Stimulated activated effector memory CD8-positive, alpha-beta T cell treated with anti-CD3 and anti-CD28 coated beads, Interleukin-12 subunit alpha, Interleukin-12 subunit beta, amount 100 ng/mL, for 72 hours (primary cell): ENCODE measurements around the gene FAM193B.
"Not testable (repeated sequence)": the region's sequence is repeated elsewhere in the genome, so short reads cannot be mapped to it uniquely, and the experiment has no call there.

Source experiments
- ATAC-seq: fragments of 150-1000 bp; cut with Tn5 transposase; 2 replicates; pipeline ENCODE4 v1.10.0; 2021
- DNase-seq, 2 donors: peaks; one replicate each; pipeline ENCODE4 v3.0.0; 2021 to 2022; ENCODE audit warnings: low spot score in 2 of 2
- H3K27ac Mint-ChIP-seq: one replicate; pipeline ENCODE4 v1.8.0; 2022; ENCODE audit warnings: mild to moderate bottlenecking, mixed read lengths
- H3K36me3 Mint-ChIP-seq: one replicate; pipeline ENCODE4 v1.8.0; 2022; ENCODE audit warnings: mild to moderate bottlenecking, mixed read lengths
- H3K4me1 Mint-ChIP-seq: one replicate; pipeline ENCODE4 v1.8.0; 2022; ENCODE audit warnings: mixed read lengths
- H3K4me3 Mint-ChIP-seq: one replicate; pipeline ENCODE4 v1.8.0; 2022; ENCODE audit warnings: mild to moderate bottlenecking, mixed read lengths
- H3K9me3 Mint-ChIP-seq: one replicate; pipeline ENCODE4 v1.8.0; 2022; ENCODE audit warnings: mixed read lengths

FAM193B gene

DNA sequence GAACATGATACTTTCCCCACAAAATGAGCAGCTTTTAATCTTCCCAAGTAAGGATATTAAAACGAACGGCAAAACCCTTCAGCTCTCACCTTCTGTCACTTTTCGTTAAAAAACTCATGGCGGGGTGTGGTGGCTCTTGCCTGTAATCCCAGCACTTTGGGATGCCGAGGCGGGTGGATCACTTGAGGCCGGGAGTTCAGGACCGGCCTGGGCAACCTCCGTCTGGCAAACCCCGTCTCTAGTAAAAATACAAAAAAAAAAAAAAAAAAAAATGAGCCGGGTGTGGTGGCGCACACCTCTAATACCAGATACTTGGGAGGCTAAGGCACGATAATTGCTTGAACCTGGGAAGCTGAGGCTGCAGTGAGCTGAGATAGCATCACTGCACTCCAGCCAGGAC, 38.5 kb upstream of the FAM193B start:
- peak overlapping the region; percentile 96 for H3K4me3 Mint-ChIP-seq
- ATAC-seq = no peak

DNA sequence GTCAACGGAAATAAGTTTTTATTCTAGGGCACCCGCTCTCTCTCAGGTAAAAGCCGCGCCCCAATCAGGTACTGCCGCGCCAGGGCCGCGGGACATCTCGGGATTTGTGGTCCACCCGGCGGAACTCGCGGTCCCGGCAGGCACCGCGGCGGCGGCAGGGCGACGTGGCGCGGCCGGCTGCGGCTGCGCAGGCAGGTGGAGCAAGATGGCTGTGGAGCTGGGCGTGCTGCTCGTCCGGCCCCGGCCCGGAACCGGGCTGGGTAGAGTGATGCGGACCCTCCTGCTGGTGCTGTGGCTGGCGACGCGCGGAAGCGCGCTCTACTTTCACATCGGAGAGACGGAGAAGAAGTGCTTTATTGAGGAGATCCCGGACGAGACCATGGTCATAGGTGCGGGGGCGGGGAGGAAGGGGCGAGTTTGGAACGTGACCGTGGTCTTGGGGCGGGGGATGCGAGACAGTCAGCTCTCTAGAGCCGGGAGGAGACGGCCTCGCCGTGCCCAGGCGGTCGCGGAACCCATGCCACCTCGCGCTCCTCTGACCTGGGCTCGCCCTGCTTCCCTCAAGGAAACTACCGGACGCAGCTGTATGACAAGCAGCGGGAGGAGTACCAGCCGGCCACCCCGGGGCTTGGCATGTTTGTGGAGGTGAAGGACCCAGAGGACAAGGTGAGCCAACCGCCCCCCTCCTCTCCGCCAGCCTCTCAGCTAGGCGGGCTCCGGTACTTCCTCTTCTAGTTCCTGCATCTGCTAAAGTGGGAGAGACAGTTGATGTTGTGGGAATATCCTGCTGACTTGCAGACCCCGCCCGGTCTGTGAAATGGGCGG, 37.9 kb upstream of the FAM193B start, which contains the start of gene TMED9:
Gene TMED9, plus strand, starts transcription at position 194 of the 825 bp plus-strand sequence. Its CDS starts 12 bp downstream, at position 206.
- peaks cover 33% of the 10 kb centered on the region for H3K4me1 Mint-ChIP-seq
- H3K4me3 Mint-ChIP-seq = peak within 1 kb of the TSS; percentile 96
- no peaks in the 10 kb centered on the region for H3K9me3 Mint-ChIP-seq
- ATAC-seq (peak; percentile 96), DNase-seq (peak; percentile 83 to 91)
- peaks cover 55% of the 10 kb centered on the region for H3K36me3 Mint-ChIP-seq
- peak within 1 kb of the TSS; percentile 98 for H3K27ac Mint-ChIP-seq

More for the DNA sequence above, 38.5 kb upstream of the FAM193B start:
- H3K4me1 Mint-ChIP-seq = peaks cover 33% of the 10 kb centered on the region
- peak overlapping the region; percentile 98 for H3K27ac Mint-ChIP-seq
- H3K9me3 Mint-ChIP-seq = no peaks in the 10 kb centered on the region
- DNase-seq = no peak
- H3K36me3 Mint-ChIP-seq = peaks cover 60% of the 10 kb centered on the region

DNA sequence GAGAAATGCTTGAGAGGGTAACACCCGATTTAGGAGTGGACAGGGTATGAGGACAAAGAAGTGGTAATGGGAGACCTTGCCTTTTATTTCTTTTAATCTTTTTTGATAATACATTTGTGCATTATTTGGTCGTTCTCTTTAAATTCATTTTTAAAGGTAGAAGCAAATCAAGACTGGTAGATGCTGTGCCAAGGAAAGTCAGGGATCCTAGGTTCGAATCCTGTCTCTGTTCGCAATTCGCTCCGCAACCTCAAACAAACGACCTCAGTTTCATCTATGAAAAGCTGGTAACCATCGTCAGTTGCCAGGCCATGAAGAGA, 37.3 kb upstream of the FAM193B start:
- no peak for DNase-seq
- Mint-ChIP-seq H3K36me3 (peaks cover 49% of the 10 kb centered on the region), H3K4me3 (peak overlapping the region; percentile 96), H3K27ac (peak overlapping the region; percentile 98), H3K9me3 (no peaks in the 10 kb centered on the region), H3K4me1 (peaks cover 33% of the 10 kb centered on the region)
- ATAC-seq = no peak

DNA sequence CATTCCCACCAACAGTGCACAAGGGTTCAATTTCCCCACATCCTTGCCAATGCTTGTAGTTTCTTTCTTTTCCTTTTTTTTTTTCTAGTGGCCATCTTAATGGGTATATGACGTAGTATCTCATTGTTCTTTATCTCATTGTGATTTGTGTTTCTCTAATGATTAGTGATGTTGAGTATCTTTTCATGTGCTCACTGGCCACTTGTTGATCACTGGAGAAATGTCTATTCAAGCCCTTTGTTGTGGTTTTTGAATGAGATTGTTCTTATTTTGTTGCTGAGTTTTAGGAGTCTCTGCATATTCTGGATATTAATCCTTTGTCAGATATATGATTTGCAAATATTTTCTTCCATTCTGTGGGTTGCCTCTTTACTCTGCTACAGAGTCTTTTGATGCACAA, 36.0 kb upstream of the FAM193B start:
- no peak for ATAC-seq
- Mint-ChIP-seq H3K9me3 (no peaks in the 10 kb centered on the region), H3K4me1 (peaks cover 27% of the 10 kb centered on the region), H3K4me3 (no peak overlapping the region), H3K36me3 (peaks cover 36% of the 10 kb centered on the region), H3K27ac (no peak overlapping the region)
- DNase-seq = no peak

DNA sequence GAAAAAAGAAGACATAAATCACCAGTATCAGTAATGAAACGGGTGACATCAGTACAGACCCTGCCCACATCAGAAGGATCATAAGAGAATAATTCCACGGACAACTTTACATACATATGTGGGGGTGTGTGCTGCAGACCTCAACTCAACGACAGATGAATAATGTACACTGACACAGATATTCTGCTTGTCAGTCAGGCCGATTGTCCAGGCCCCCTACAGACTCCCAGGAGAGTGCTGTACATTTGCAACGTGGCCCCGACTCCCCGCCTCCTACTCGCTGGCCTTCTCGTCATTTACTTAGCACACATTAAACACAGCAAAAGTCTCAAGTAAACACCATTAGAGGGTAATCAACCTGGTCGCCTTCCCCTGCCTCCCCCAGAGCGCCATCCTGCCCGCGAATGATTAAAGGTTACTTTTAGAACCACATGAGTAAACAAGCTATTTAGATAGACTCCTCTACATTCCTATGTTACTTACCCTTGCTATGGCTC, 34.1 kb upstream of the FAM193B start:
- H3K36me3 Mint-ChIP-seq = peaks cover 17% of the 10 kb centered on the region
- peaks cover 20% of the 10 kb centered on the region for H3K4me1 Mint-ChIP-seq
- H3K9me3 Mint-ChIP-seq = no peaks in the 10 kb centered on the region
- peak; percentile 55 for ATAC-seq
- H3K4me3 Mint-ChIP-seq = no peak overlapping the region
- no peak overlapping the region for H3K27ac Mint-ChIP-seq
- no peak for DNase-seq

DNA sequence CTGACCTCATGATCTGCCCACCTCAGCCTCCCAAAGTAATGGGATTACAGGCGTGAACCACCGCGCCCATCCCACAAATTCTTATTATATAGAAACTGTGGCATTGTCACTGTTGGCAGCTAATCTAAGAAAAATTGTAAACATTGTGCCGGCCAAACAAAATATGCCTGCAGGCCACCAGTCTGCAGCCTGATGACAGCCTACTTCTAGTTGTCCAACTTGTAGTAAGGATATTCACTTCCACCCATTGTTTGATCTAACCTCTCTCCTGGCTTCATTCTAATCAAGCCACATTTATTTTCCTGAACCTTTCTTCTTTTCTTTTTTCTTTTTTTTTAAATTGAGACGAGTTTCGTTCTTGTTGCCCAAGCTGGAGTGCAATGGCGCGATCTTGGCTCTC, 24.0 kb upstream of the FAM193B start:
- ATAC-seq = no peak
- Mint-ChIP-seq H3K36me3 (no peaks in the 10 kb centered on the region), H3K27ac (no peak overlapping the region), H3K4me1 (no peaks in the 10 kb centered on the region), H3K4me3 (no peak overlapping the region), H3K9me3 (no peaks in the 10 kb centered on the region)
- no peak for DNase-seq

DNA sequence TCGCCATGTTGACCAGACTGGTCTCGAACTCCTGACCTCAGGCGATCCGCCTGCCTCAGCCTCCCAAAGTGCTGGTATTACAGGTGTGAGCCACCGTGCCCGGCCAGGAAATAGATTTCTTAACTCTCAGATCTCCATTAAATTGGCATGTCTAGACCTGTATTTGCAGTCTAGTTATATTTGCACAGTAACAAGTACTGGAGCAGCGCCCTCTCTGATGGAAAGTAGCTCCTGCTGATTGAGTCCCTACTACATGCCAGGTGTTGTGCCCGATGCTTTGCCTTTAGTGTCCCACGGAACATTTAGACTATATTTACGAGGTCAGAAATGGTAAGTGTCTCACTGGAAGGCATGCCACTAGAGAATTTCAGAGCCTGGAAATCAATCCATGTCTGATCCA, 21.8 kb upstream of the FAM193B start:
- Mint-ChIP-seq H3K4me3 (no peak overlapping the region), H3K4me1 (no peaks in the 10 kb centered on the region), H3K27ac (no peak overlapping the region), H3K9me3 (no peaks in the 10 kb centered on the region), H3K36me3 (no peaks in the 10 kb centered on the region)
- DNase-seq (no peak), ATAC-seq (no peak)

DNA sequence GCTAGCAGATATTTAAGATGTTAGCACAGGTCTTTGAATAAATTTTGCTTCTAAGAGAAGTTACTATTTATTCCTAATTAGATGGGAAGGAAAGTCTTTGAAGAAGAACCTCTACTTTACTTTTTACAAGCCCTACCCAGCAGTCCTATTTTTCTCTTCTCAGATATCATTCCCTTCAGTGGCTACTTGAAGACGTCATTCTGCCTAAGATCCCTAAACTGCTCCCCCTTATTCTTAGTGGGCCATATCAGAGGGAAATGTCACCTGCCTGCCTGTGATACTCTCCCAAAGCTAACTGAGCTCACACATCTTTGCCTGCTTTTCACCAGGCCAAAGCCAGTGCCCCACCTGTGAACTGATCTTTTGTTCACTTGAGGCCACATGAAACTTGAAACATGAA, 21.1 kb upstream of the FAM193B start:
- H3K9me3 Mint-ChIP-seq = no peaks in the 10 kb centered on the region
- H3K4me3 Mint-ChIP-seq = no peak overlapping the region
- no peaks in the 10 kb centered on the region for H3K4me1 Mint-ChIP-seq
- no peak overlapping the region for H3K27ac Mint-ChIP-seq
- DNase-seq = no peak
- no peaks in the 10 kb centered on the region for H3K36me3 Mint-ChIP-seq
- no peak for ATAC-seq

DNA sequence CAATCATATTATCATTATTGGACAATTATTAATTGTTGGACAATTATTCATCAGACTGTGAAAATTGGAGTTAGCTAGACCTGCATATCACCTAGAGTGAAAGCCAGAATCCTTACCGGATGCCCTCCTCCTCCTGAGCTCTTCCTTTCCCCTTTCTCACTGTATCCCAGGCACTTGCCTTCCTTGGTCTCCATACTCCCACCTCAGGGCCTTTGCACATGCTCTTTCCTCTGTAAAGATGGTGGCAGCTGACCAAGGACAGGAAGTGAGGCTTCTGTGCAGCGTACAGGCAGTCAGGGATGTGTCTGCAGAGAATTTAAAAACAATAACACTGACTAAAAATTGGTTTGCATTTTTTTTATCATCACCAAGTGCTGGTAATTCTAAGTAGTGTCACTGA, 15.5 kb upstream of the FAM193B start:
- Mint-ChIP-seq H3K36me3 (no peaks in the 10 kb centered on the region), H3K9me3 (no peaks in the 10 kb centered on the region), H3K27ac (no peak overlapping the region), H3K4me3 (no peak overlapping the region), H3K4me1 (peaks cover 6% of the 10 kb centered on the region)
- DNase-seq = no peak
- ATAC-seq = no peak

DNA sequence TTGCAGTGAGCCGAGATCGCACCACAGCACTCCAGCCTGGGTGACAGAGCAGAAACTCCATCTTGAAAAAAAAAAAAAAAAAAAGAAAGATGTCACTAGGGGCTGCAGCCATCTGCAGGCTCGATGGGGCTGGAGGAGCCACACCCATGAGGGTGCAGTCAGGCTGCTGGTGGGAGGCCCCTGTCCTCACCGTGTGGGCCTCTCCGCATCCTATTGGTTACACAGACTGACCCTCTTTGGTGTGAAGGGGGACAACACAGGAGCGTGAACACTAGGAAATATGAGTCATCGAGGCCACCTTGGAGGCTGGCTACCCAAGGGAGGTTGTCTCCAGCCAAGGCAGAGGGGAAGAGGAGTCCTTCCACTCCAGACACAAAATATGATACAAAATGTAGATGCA, 14.0 kb upstream of the FAM193B start:
- peak overlapping the region; percentile 40 for H3K27ac Mint-ChIP-seq
- no peak overlapping the region for H3K4me3 Mint-ChIP-seq
- H3K36me3 Mint-ChIP-seq = no peaks in the 10 kb centered on the region
- no peak for DNase-seq
- H3K4me1 Mint-ChIP-seq = peaks cover 6% of the 10 kb centered on the region
- no peaks in the 10 kb centered on the region for H3K9me3 Mint-ChIP-seq
- ATAC-seq = peak; percentile 19

DNA sequence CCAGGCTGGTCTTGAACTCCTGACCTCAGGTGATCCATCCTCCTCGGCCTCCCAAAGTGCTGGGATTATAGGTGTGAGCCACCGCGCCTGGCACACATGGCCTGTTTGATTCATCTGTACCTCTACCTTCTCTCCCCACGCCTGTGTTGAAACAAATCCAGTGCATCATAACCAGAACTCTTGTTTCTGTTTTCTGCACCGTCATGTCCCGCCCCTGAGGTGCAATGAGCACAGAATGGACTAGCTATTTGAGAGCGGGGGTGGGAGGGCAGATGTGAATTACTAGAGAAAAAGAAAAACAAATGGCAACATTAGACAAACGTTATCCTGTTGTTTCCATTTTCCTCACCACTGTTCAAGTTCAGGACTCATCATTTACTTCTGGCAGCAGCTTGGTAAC, 10.7 kb upstream of the FAM193B start:
- H3K4me1 Mint-ChIP-seq = peaks cover 6% of the 10 kb centered on the region
- ATAC-seq (no peak), DNase-seq (no peak)
- no peaks in the 10 kb centered on the region for H3K9me3 Mint-ChIP-seq
- no peaks in the 10 kb centered on the region for H3K36me3 Mint-ChIP-seq
- no peak overlapping the region for H3K27ac Mint-ChIP-seq
- no peak overlapping the region for H3K4me3 Mint-ChIP-seq

DNA sequence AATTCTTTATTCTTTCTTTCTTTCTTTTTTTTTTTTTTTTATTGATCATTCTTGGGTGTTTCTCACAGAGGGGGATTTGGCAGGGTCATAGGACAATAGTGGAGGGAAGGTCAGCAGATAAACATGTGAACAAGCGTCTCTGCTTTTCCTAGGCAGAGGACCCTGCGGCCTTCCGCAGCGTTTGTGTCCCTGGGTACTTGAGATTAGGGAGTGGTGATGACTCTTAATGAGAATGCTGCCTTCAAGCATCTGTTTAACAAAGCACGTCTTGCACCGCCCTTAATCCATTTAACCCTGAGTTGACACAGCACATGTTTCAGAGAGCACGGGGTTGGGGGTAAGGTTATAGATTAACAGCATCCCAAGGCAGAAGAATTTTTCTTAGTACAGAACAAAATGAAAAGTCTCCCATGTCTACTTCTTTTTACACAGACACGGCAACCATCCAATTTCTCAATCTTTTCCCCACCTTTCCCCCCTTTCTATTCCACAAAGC, 5.1 kb upstream of the FAM193B start:
- H3K36me3 Mint-ChIP-seq, H3K9me3 Mint-ChIP-seq, ATAC-seq, H3K4me3 Mint-ChIP-seq, DNase-seq, H3K27ac Mint-ChIP-seq: not testable (repeated sequence)
- peaks cover 11% of the 10 kb centered on the region for H3K4me1 Mint-ChIP-seq

DNA sequence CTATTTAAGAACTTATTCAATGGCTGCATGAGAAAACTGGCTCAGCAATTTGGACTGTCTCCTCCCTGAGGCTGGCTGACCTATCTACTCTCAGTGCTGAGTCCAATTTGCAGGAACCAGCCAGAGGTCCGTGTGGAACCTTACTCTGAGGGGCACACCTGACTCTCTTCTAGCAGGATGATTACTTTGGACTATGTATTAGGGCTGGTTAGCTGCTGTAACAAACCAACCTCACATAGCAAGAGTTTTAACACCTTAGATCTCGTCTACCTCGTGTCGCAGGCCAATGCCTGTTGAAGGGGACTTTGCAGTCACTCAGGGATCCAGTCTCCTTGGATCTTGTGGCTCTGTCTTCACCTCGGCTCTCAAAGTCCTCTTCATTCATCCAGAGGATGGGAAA, 3.4 kb upstream of the FAM193B start:
- Mint-ChIP-seq H3K9me3 (no peaks in the 10 kb centered on the region), H3K27ac (no peak overlapping the region), H3K4me1 (peaks cover 19% of the 10 kb centered on the region), H3K4me3 (no peak overlapping the region), H3K36me3 (peaks cover 3% of the 10 kb centered on the region)
- DNase-seq (no peak), ATAC-seq (no peak)

DNA sequence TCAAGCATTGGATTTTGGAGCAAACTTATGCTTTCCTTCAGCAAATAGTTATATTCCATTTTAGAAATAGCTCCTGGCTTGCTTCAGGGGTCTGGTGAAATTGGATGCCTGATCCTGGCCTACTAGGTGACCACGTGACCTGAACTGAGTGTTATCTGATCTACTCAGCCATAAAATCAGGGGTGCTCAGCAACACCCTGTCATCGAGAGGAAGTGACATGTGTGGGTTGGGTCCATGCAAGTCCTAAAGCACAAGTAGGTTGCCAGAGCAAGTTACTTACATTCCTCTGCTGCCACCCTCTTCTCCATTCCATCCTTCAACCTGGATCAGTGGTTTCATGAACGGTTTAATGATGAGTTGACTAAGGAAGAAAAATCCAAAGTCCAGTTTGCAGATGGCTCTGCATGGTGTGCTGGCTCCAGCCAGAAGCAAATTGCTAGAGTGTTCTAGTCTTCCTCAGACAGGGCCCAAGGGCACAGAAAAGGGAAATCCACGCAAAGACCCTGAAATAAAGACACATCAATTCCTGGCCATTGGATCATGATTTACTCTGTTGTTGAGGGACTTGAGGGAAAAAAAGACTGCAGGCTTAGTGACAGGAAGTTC, 2.8 kb upstream of the FAM193B start:
- DNase-seq = no peak
- no peak overlapping the region for H3K4me3 Mint-ChIP-seq
- H3K4me1 Mint-ChIP-seq = peaks cover 25% of the 10 kb centered on the region
- ATAC-seq = no peak
- peaks cover 10% of the 10 kb centered on the region for H3K36me3 Mint-ChIP-seq
- no peak overlapping the region for H3K27ac Mint-ChIP-seq
- H3K9me3 Mint-ChIP-seq = no peaks in the 10 kb centered on the region

DNA sequence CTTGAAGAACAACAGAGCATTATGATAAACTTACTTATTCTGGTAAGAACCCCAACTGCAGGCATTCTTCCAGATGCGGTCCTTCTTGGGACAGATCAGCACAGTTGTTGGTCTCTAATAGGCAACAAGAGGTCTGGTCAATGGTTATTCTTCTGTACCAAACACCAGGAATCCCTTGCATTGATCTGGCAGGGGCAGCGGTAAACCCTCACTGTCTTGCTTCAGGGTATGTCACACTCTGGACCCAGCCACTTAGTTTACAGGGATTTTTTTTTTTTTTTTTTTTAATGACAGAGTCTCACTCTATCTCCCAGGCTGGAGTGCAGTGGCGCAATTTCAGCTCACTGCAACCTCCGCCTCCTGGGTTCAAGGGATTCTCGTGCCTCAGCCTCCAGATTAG, 1.3 kb upstream of the FAM193B start:
- ATAC-seq (no peak), DNase-seq (no peak)
- H3K4me1 Mint-ChIP-seq = peaks cover 29% of the 10 kb centered on the region
- H3K27ac Mint-ChIP-seq = no peak overlapping the region
- no peaks in the 10 kb centered on the region for H3K9me3 Mint-ChIP-seq
- H3K36me3 Mint-ChIP-seq = peaks cover 24% of the 10 kb centered on the region
- H3K4me3 Mint-ChIP-seq = peak overlapping the region; percentile 82

DNA sequence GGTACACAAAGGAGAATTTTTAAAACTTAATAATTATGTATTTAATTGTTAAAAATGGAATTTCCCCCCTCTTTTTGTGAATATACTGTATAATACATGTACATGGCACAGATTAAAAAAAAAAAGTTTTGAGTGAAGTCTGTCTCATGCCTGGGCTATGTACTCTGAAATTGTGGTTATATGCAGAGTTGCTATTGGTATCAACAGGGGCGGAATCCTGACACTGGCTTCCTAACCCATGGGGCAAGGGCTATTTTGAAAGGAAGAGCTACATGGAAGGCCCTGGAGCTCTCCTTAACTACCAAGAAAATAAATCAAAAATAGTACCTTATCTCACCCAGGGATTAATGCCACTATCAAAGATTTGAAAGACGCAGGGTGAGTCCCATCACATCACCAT, 865 bp upstream of the FAM193B start:
- peaks cover 29% of the 10 kb centered on the region for H3K4me1 Mint-ChIP-seq
- DNase-seq = no peak
- no peak for ATAC-seq
- H3K4me3 Mint-ChIP-seq = peak overlapping the region; percentile 82
- peaks cover 29% of the 10 kb centered on the region for H3K36me3 Mint-ChIP-seq
- H3K9me3 Mint-ChIP-seq = no peaks in the 10 kb centered on the region
- H3K27ac Mint-ChIP-seq = peak overlapping the region; percentile 87
